Measurements from ENCODE around the gene LAMC3.
"Not testable (repeated sequence)": the region's sequence is repeated elsewhere in the genome, so short reads cannot be mapped to it uniquely, and the experiment has no call there.

LAMC3 gene

DNA sequence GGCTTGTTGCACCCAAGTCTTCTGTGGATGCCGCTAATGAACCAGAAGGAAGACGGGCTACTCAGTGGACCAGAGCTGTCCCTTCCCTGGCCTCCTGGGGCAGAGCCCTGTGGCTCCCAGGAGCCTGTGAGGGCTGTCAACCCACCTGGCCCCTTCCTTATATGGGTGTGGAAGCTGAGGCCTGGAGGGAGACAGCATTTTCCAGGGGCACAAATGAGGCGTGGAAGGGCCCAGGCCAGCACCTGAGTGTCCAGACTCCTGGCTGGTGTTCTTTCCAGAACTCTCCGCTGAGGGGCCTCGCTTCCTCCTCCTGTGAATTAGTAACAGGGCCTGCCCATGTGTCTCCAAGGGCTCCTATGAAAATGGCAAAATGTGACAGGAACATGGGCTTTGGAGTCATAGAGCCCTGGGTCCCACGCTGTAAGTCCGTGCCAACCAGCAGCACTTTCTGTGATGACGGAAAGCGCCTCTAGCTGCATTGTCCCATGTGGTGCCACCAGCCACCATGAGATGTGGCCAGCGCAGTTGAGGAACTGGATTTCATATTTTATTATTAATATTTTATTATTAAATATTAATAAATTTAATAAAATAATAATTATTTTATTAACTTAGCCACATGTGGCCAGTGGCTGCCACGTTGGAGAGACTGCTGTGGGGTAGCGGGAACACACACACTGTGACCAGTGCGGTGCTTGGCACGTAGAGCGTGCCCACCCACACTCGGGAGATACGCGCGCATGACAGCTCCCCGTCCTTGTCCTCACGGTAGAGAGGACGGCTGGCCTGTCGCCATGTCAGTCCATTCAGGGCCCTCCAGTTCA lies 18.3 kb downstream of the LAMC3 start:
- in situ Hi-C loops (cut with MboI; ENCODE audit: low sequenced_read_pairs): no loop called here

- in situ Hi-C loops (cut with MboI; ENCODE audit: low sequenced_read_pairs): no loop called here
These were observed 18.9 kb downstream of the LAMC3 start for GRCh38 chr9:131027872-131028179.

GRCh38 chr9:131028221-131028884 lies 19.4 kb downstream of the LAMC3 start:
- in situ Hi-C loops (cut with MboI; ENCODE audit: low sequenced_read_pairs): no loop called here

GRCh38 chr9:131028931-131029573 lies 20.1 kb downstream of the LAMC3 start:
- in situ Hi-C loops (cut with MboI; ENCODE audit: low sequenced_read_pairs): no loop called here

- in situ Hi-C loops (cut with MboI; ENCODE audit: low sequenced_read_pairs): no loop called here
These were observed 20.6 kb downstream of the LAMC3 start for GRCh38 chr9:131029574-131029952.

DNA sequence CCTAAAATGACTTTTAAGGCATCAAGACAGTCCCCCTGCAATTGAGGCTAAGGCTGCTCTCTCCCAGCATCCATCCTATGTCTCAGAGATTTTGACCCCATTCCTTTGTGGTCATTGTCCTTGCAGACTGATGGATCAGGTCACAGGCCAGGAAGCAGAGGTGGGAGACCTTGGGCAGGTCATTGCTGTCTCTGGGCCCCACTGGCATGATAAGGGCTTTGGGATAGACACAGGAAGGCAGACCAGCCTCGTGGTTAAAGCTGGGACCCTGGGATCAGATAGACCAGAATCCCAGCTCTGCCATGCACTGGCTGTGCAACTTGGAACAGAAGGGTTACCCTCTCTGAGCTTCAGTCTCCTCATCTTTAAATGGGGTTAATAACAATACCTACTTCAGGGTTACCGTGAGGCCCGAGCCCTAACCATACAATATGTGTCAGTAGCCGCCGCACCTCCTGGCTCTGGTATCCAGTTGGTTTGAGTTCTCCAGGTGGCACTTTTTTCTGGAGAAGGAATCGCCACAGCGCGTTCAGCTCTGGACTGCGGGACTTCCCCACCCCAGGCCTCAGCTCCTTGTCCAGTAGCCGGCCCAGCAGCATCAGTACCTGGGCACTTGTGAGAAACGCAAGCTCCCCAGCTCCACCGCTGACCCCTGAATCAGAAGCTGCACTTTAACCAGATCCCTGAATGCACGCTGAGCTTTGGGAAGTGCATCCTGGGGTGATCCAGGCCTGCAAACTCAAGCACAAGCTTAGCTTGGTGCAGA lies 21.4 kb downstream of the LAMC3 start:
- in situ Hi-C loops (cut with MboI; ENCODE audit: low sequenced_read_pairs): no loop called here

DNA sequence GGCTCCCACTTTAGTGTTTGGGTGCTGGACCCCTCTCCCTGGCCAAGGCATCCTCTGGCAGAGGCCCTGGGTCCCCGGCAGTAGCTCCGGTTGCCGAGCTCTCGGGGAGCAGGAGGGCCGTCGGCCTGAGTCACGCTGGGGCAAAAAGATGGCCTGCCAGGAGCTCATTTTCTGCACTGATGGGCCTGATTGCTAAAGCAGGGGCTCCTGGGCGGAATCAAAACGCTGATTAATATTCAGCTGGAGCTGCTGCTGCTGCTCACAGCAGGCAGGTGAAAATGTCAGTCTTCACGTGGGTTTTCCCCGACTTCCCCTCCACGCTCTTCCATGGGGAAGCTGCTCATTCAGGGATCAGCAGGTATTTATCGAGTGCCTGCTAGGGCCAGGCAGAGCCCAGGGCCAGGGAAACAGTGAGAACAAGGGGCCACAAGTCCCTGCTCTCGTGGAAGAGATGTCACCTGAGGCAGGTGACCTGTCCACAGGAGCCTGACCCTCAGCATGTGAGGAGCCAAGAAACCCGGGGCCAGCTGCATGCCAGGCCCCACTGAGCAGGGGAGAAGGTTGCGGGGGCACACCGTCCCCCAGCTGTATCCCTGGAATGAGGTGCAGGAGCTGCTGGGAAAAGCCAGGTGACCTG lies 22.1 kb downstream of the LAMC3 start:
- in situ Hi-C loops (cut with MboI; ENCODE audit: low sequenced_read_pairs): no loop called here

- in situ Hi-C loops (cut with MboI; ENCODE audit: low sequenced_read_pairs): no loop called here
These were observed 22.6 kb downstream of the LAMC3 start for GRCh38 chr9:131031642-131032005.

- in situ Hi-C loops (cut with MboI; ENCODE audit: low sequenced_read_pairs): no loop called here
These were observed 23.4 kb downstream of the LAMC3 start for GRCh38 chr9:131032384-131032783.

GRCh38 chr9:131033269-131034224 lies 24.6 kb downstream of the LAMC3 start:
- in situ Hi-C loops (cut with MboI; ENCODE audit: low sequenced_read_pairs): no loop called here

DNA sequence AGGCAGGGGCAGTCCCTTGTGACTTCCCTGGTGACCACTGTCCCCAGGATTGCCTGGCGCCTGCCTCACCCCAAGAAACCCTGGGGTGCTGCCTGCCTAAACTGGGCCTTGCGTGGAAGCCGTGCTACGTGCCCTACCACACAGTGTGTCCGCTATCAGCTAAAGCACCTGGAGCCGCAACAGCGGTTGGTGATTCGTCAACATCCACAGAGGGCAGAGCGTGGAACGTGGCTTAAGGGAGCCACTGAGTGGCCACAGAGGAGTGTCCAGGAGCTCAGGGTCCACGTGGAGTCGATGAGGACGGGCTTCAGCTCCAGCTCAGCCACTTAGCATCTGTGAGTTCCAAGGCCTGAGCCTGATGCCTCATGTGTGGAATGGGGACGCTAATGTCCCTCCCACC lies 25.3 kb downstream of the LAMC3 start:
- in situ Hi-C loops (cut with MboI; ENCODE audit: low sequenced_read_pairs): no loop called here

- in situ Hi-C loops (cut with MboI; ENCODE audit: low sequenced_read_pairs): not testable (repeated sequence)
These were observed 25.8 kb downstream of the LAMC3 start for GRCh38 chr9:131034749-131035148.

DNA sequence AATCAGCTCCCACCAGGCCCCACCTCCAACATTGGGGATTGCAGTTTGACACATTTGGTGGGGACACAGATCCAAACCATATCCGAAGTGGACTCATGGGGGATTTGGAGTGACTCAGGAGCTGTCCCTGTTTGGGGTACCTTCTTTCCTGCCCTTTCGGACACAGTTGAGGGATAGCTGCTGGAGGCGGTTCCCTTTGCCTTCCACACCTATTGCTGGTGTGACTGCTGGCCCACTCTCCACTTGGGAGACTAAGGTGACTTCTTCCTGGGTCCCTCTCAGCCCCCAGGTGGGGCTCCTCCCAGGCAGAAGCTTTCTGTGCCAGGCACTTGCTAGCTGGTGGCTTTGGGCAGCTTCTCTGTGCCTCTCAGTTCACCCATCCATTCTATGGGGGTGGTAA lies 26.6 kb downstream of the LAMC3 start:
- in situ Hi-C loops (cut with MboI; ENCODE audit: low sequenced_read_pairs): no loop called here

GRCh38 chr9:131036071-131036470 lies 27.1 kb downstream of the LAMC3 start:
- in situ Hi-C loops (cut with MboI; ENCODE audit: low sequenced_read_pairs): no loop called here

GRCh38 chr9:131036529-131037334 lies 27.8 kb downstream of the LAMC3 start:
- in situ Hi-C loops (cut with MboI; ENCODE audit: low sequenced_read_pairs): no loop called here

DNA sequence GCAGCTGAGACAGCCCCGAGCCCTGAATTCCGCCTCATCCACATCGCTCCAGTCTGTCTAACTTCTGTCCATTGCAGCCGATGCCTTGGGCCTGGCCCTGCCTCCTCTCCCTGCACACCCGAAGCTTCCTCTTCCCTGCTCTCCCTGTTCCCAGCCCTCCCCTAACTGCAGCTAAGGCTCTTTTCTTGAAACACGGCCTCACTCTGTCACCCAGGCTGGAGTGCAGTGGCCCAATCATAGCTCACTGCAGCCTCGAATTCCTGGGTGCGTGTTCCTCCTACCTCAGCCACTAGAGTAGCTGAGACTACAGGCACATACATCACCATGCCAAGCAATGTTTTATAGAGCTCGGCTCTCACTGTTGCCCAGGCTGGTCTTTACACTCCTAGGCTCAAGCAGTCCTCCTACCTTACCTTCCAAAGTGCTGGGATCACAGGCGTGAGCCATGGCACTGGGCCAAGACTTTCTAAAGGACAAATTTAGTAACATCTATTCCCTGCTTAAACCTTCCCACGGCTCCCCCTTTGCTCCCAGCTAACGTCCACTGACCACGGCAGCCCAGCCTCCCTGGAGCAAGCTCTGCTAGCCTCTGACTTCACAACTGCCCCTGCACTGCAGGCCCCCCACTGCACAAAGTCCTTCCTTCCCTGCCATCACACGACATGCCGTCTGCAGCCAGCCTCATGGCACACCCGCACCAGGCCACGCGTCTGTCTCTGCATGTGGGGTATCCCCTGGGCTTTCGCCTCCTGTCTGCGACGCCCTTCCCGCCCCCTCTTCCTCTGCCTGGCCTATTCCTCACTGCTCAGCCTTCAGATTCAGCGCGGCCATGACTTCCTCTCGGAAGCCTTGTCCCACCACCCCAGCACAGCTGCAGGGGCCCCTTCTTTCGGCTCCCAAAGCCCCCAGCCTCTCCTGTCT lies 28.6 kb downstream of the LAMC3 start:
- in situ Hi-C loops (cut with MboI; ENCODE audit: low sequenced_read_pairs): no loop called here

- in situ Hi-C loops (cut with MboI; ENCODE audit: low sequenced_read_pairs): no loop called here
These were observed 29.5 kb downstream of the LAMC3 start for GRCh38 chr9:131038256-131039128.

All from HL-60/S4 treated with phorbol 12-myristate 13-acetate at 8.2 ng/mL for 4 days and 3 days (cell line).